Measurements from ENCODE around the gene R3HDM2. TPM values are rescaled to one million over a fixed set of nuclear protein-coding genes. Genes with fewer than 3 reads are reported as not detected.

The R3HDM2 gene
- total RNA-seq, 1 donor from 2014 or later, result 86.8 TPM

DNA sequence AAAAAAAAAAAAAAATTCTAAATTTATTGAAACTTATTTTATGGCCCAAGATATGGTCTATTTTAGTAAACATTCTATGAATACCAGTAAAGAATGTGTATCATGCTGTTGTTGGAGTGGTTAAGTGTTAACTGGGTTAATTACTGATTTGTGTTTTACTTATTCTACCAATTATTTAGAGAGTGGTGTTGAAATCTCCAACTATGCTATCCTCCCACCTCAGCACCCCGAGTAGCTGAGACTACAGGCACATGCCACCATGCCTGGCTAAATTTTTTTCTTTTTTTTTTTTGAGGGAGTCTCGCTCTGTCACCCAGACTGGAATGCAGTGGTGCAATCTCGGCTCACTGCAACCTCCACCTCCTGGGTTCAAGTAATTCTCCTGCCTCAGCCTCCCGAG, 72.2 kb downstream of the R3HDM2 start:
- H3K4me3 Mint-ChIP-seq (ENCODE audit: low read depth), result no peak overlapping the region
- H3K9me3 Mint-ChIP-seq (ENCODE audit: low read depth), result no peaks in the 10 kb centered on the region
- H3K36me3 Mint-ChIP-seq (ENCODE audit: insufficient read depth), result peaks cover 14% of the 10 kb centered on the region
- TF ChIP-seq, protein P1, sequence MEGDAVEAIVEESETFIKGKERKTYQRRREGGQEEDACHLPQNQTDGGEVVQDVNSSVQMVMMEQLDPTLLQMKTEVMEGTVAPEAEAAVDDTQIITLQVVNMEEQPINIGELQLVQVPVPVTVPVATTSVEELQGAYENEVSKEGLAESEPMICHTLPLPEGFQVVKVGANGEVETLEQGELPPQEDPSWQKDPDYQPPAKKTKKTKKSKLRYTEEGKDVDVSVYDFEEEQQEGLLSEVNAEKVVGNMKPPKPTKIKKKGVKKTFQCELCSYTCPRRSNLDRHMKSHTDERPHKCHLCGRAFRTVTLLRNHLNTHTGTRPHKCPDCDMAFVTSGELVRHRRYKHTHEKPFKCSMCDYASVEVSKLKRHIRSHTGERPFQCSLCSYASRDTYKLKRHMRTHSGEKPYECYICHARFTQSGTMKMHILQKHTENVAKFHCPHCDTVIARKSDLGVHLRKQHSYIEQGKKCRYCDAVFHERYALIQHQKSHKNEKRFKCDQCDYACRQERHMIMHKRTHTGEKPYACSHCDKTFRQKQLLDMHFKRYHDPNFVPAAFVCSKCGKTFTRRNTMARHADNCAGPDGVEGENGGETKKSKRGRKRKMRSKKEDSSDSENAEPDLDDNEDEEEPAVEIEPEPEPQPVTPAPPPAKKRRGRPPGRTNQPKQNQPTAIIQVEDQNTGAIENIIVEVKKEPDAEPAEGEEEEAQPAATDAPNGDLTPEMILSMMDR (IDR thresholded peaks at IDR 0.05; ENCODE audit: unreplicated experiment), result no peak
- H3K27ac Mint-ChIP-seq, result no peak overlapping the region
- no peak for DNase-seq (ENCODE audit: low spot score, unreplicated experiment)
- H3K4me1 Mint-ChIP-seq (ENCODE audit: low read depth), result no peaks in the 10 kb centered on the region
- no peaks in the 10 kb centered on the region for H3K27me3 Mint-ChIP-seq

DNA sequence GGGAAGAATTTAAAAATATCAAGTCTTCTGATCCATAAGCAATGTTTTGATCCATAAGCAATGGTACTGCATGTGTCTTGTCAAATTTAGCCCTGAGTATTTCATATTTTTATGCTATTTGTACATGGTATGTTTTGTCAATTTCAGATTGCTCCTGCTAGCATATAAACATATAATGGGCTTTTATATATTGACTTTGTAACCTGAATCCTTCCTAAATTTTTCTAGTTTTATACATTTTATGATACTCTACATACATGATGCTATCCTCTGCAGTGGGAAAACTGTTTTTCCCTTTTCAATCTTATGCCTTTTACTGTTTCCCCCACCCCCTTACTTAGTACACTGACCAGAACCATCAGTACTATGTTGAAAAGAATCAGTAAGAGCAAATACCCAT, 75.1 kb downstream of the R3HDM2 start:
- Mint-ChIP-seq H3K36me3 (ENCODE audit: insufficient read depth) (peaks cover 16% of the 10 kb centered on the region), H3K4me1 (ENCODE audit: low read depth) (no peaks in the 10 kb centered on the region), H3K4me3 (ENCODE audit: low read depth) (no peak overlapping the region), H3K27me3 (no peaks in the 10 kb centered on the region), H3K27ac (no peak overlapping the region), H3K9me3 (ENCODE audit: low read depth) (no peaks in the 10 kb centered on the region)
- DNase-seq (ENCODE audit: low spot score, unreplicated experiment), result no peak
- TF ChIP-seq, protein P1 (IDR thresholded peaks at IDR 0.05; ENCODE audit: unreplicated experiment), result no peak

DNA sequence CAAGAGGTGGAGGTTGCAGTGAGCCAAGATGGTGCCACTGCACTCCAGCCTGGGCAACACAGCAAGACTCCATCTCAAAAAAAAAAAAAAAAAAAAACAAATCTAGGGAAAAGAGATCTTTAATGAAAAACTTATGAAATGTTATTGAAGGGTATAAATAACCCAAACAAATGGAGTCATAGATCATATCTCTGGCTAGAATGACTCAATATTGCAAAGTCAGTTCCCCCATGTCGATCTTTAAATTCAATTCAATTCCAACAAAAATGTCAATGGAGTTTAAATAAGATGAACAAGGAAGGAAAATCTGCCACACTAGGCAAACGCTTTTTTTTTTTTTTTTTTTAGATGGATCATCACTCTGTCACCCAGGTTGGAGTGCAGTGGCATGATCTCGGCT, 78.7 kb downstream of the R3HDM2 start:
- no peak overlapping the region for H3K4me3 Mint-ChIP-seq (ENCODE audit: low read depth)
- TF ChIP-seq, protein P1 (IDR thresholded peaks at IDR 0.05; ENCODE audit: unreplicated experiment), result no peak
- no peak for DNase-seq (ENCODE audit: low spot score, unreplicated experiment)
- H3K9me3 Mint-ChIP-seq (ENCODE audit: low read depth), result no peaks in the 10 kb centered on the region
- no peaks in the 10 kb centered on the region for H3K4me1 Mint-ChIP-seq (ENCODE audit: low read depth)
- peaks cover 14% of the 10 kb centered on the region for H3K36me3 Mint-ChIP-seq (ENCODE audit: insufficient read depth)
- no peaks in the 10 kb centered on the region for H3K27me3 Mint-ChIP-seq
- H3K27ac Mint-ChIP-seq, result no peak overlapping the region

DNA sequence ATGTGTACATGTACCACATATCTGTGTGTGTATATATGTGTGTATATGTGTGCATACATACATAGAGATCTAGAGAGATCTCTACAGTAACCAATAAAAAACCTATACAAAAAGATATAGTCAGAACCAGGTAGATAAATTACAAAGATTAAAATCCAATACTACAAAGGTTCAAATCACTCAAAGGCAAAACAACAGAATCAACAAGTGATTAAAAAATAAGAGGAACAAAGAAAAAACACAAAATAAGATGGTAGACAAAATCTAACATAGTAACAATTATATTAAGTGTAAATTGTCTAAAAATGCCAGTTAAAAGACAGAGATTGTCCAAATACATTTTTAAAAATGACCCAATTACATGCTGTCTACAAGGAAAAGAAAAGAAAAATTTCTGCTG, 83.6 kb downstream of the R3HDM2 start:
- peaks cover 4% of the 10 kb centered on the region for H3K4me1 Mint-ChIP-seq (ENCODE audit: low read depth)
- H3K27me3 Mint-ChIP-seq, result no peaks in the 10 kb centered on the region
- no peak for DNase-seq (ENCODE audit: low spot score, unreplicated experiment)
- TF ChIP-seq, protein P1 (IDR thresholded peaks at IDR 0.05; ENCODE audit: unreplicated experiment), result no peak
- peaks cover 15% of the 10 kb centered on the region for H3K36me3 Mint-ChIP-seq (ENCODE audit: insufficient read depth)
- H3K27ac Mint-ChIP-seq, result no peak overlapping the region
- no peaks in the 10 kb centered on the region for H3K9me3 Mint-ChIP-seq (ENCODE audit: low read depth)
- no peak overlapping the region for H3K4me3 Mint-ChIP-seq (ENCODE audit: low read depth)

DNA sequence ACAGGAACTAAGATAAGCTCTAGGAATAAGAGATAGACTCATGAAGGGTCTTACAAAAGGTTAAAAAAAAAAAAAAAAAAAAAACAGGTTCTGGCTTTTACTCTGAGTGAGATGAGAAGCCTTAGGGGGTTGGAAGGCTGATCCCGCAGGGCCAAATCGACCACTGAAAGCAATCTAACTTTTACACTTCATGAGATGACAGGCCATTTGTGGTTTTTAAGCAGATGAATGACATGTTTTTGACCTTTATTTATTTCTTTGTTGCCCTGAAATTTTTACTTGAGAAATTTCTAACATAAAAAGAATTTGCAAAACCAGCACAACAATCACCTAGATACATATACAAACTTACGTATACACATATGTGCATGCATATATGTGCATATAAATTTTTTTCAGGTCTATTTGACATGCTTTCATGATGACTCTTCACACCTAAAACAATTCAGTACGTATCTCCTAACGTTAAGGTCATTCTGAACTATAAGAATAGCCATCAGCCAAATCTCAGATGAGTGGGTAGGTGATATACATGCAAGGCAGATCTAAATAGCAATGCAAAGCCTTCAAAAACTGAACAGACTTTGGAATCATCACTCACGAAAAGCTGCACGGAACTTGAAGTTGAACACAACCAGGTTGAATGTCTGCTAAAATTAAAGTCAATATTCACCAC, 87.0 kb downstream of the R3HDM2 start:
- H3K4me3 Mint-ChIP-seq (ENCODE audit: low read depth), result no peak overlapping the region
- peaks cover 11% of the 10 kb centered on the region for H3K36me3 Mint-ChIP-seq (ENCODE audit: insufficient read depth)
- no peak for DNase-seq (ENCODE audit: low spot score, unreplicated experiment)
- TF ChIP-seq, protein P1 (IDR thresholded peaks at IDR 0.05; ENCODE audit: unreplicated experiment), result no peak
- H3K9me3 Mint-ChIP-seq (ENCODE audit: low read depth), result no peaks in the 10 kb centered on the region
- no peak overlapping the region for H3K27ac Mint-ChIP-seq
- no peaks in the 10 kb centered on the region for H3K27me3 Mint-ChIP-seq
- peaks cover 21% of the 10 kb centered on the region for H3K4me1 Mint-ChIP-seq (ENCODE audit: low read depth)

Measured in progenitor cell of endocrine pancreas (in vitro differentiated cells).